GM21786 (cell line): ENCODE results near the gene NCAM1.

Experiments
- ATAC-seq: cut with Tn5 transposase; IDR thresholded peaks from one replicate; pipeline ENCODE4 v1.9.1; 2021; ENCODE audit not compliant: unreplicated experiment

The NCAM1 gene

GRCh38 chr11:113124578-113124977 lies 163.4 kb downstream of the NCAM1 start:
- ATAC-seq = no peak

DNA sequence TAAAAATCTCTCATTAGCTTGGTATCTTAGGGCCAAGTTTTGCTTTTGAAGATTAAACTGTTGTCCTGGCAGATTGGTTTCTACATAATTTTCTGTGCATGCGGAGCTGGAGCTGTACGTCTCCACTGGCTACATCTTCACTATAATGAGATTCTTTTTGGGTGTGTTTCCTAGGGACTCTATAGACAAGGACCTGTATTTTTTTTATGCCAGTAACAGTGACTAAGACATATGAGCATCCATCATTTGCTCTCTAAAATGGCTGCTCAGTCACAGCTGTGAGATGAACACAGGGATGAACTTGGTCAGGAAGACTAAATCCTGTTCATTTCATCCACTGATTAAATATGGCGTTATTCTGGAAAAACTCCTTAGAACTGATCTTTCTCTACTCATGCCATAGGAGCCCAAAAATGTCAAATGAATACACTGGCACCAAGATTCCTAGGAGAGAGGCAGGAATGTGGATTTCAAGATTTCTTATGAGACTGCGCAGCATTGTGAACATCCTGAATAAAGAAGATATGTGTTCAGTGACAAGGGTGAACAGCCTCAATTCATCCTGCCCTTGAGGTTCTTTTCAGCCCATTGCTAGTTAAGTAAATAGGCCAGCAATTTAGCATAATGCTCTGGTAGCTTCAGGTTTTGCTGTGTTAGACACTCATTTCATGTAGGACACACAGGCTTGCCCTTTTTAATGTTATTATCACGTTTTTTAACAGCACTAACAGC lies 168.2 kb downstream of the NCAM1 start:
- ATAC-seq = no peak

DNA sequence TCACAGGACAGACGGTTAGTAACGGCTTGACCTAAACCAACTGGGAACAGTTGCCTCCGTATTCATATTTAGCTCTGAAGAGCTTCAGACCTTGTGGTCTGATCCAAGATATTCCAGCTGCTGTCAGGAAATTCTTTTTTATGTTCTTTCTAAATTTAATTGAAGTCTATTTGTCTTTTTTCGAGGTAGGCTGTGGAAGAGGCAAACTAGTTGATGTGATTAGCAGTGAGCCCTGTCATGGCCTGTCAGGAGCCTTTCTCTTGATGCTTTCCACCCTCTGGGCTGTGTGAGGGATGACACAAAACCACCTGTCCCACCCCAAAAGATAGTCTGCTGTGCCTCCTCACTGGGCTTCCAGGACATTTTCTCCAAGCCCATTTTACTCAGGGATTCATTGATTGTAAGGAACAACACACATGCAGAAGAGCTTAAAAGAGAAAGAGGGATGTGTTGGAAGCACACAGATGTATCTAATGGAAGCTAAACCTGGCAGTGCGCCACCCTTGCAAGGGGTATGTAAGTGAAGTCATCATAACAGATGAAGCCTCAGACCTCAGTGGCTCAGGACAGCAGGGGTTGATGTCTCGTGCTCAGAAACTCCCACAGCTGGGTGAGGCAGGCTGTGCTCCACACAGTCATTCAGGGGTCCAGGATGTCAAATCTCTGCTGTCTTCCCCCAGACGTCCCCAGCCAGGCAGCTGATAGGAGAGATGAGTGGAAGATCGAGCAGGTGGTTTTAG lies 170.0 kb downstream of the NCAM1 start:
- ATAC-seq = no peak

DNA sequence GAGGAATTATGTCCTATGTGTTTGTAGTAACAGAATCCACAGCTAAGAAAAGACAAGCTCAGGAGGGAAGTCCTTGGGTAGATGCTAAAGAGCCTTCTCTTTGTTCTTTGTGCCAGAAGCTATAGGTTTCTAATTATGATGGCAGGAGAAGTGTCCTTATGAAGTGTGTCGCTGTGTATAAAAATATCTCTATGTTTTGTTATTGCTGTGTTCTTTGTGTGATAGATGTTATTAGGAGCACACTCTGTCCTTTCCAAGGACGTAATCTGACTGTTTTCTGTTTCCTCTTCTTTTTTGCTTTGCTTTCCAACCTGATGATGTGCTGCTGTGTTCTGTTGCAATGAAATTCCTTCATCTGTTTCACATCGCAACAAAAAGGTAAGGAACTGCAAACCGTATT lies 171.9 kb downstream of the NCAM1 start:
- no peak for ATAC-seq

DNA sequence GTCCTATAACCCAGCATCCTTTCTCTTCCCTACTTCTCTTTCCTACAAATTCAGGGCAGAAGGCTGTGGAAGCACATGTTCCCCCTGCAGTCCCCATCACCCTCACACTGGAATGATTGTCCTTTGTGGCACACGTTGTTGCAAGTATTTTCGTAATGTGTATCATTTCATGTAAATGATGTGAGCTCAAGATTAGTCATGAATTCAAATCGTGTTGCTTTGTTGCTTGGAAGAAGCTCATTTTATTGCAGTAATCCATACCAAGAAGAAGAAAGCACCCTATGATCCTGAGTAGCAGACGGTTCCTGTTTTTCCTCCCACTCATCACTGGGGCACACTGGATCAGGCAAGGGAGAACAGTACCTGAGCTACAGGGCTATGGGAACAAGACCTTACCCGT lies 173.4 kb downstream of the NCAM1 start:
- no peak for ATAC-seq

GRCh38 chr11:113137713-113138529 lies 176.7 kb downstream of the NCAM1 start:
- no peak for ATAC-seq

DNA sequence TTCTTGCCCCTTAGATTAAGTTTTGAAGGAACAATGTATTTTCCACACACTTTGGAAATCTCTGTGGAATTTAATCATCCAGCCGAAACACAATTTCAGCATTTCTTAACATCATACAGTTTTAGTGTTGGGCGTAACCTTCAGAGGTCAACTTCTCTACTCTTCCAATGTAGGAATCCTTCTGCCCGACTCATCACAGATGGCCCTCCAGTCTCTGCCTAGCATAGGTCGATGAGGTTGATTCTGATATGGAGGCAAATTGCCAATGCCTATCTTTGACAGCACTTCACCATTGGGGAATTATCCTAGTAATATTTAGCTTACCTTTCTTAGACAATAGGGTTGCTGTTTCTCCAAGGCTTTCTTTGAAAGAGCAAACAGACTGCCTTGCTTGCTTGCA lies 177.5 kb downstream of the NCAM1 start:
- ATAC-seq = no peak

GRCh38 chr11:113141010-113141409 lies 179.8 kb downstream of the NCAM1 start:
- ATAC-seq = no peak

DNA sequence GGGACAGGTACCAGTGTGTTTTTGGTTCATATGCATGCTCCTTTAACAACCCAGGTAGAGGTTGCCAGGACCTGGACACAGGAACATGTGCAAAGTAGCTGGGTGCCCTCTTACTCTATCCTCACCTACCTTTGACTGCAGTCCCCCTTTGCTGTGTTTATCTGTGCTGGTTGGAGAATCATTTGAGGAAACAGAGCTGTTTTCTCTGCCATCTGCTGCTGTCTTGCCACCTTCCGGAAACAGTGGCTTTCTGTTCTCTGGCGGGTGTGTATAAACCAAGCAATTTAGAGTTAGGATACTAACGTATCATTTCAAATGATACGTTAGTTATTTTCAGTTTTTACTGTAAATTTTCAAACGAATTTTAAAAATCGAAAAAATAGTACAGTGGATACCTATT lies 181.3 kb downstream of the NCAM1 start:
- ATAC-seq = no peak

GRCh38 chr11:113147249-113147648 lies 186.0 kb downstream of the NCAM1 start:
- ATAC-seq = no peak

DNA sequence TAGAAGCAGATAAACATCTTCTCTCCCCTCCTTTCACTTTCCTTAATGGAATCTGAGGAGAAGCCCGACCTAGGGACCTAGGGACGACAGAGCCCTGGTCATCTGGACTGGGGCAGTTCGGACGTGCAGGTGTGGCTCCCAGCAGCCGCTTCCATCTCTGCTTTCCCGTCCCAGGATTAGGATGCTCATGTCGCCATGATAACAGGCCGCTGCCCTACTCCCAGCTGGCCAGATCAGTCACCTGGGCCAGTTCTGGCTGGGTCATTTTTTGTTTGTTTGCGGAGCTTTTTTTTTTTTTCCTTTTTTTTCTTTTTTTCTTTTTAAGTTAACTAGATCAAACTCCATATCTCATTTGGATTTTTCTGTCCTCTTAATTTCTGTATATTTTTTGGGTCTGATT lies 186.9 kb downstream of the NCAM1 start:
- ATAC-seq = no peak

DNA sequence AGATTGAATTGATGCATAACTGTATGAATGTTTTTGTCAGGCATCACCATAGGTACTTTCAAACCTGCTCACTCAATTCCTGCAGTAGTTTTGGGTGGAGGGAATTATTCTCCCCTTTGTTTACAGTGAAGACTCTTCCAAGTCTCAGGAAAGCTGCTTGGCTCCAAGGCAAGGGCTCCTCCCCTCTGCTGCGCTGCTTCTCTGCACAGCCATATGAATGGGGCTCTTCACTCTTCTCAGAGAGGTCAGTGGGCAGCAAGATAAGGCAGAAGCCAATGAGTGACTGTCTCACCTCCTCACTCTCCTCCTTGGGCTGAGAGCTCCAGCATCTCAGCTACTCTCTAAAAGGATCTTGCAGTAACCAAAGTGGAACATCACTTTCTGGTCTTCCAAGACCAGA lies 187.4 kb downstream of the NCAM1 start:
- no peak for ATAC-seq

GRCh38 chr11:113151521-113151920 lies 190.3 kb downstream of the NCAM1 start:
- ATAC-seq = no peak

GRCh38 chr11:113152500-113152899 lies 191.3 kb downstream of the NCAM1 start:
- ATAC-seq = no peak

DNA sequence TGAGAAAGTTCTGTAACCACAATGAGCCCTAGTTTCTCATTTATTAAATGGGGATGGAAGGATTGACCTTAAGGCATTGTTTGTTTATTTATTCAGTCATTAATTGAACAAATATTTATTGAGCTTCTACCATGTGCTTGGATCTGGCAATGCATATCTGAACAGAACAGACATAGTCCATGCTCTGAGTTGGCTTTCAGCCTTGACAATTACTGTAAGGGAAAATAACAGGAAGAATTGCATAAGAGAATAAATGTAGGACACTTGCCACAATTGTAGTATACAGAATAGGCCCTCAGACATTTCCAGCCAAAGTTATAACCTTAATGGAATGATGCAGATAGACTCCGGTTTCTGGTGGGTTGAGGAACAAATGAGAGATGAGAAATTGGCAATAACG lies 192.6 kb downstream of the NCAM1 start:
- no peak for ATAC-seq

GRCh38 chr11:113159988-113160807 lies 199.0 kb downstream of the NCAM1 start:
- no peak for ATAC-seq

DNA sequence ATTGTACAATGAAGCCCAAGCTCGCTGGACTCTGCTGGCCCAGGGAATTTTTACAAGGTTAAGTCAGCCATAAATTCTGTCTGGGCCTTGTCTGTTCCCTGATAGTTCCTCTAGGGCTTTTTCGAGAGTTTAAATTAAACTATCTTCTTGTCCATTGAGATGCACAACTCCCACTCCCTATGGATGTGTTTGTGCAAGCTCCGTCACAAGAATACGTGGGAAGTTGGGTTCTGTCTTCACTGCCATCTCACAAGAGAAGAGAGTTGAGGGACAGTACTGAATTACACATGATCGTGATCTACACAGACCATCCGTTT lies 199.5 kb downstream of the NCAM1 start:
- no peak for ATAC-seq

DNA sequence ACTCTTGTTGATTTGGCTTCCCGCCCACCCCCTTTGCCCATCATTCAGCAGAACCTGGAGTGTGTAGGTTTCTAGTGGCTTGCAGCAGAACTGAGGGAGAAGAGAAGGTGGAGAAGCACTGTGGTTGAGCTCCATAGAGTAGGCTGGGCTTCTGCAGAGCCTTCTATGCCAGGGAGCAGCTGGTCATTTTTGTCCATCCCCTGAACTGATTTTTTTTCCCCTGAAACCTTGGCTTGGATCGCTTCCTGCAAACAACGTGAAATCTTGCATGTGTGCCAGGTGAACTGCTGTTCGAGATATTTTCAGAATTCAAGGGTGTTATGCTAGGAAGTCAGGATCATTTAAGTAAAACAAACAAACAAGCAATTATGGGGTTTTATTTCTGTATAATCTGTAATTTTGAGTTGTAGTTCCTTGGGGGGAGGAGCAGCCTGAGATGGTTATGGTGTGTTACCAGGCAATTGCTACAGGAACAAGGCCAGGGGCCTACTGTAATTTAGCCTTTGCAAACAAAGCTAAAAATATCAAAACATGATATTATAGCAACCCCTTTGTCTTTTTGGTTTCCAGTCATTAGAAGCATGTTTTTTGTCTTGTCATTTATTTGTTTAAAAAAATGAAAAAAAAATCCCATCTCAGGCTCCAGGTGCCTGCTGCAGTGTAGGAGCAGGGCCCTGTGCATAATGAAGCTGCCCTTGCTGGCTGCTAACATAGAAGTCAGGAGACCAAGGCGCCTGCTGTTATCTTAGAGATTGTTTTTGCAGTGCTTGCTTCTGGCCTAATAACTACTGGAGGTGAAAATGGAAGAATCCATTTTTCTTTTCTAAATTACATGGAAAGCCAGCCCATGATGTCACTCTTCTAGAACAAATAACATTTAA lies 200.7 kb downstream of the NCAM1 start:
- ATAC-seq = no peak

DNA sequence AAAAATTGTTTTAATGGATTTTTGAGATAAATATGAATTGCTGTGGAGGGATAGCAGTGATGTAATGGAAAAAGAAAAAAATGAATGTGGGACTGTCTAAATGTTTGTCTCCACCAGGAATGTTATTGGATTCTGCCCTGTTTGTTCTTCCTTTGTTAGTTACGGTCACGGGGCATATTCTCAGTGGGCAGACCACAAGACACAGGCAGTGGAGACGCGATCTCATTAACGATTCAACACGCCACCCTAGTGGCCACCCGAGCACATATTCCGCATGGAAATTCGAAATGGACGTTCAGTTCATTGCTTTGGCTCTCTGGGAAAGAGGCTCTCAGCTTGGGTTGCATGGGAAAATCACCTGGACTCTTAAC lies 201.4 kb downstream of the NCAM1 start:
- ATAC-seq = no peak
